Smooth muscle cell (in vitro differentiated cells): ENCODE data around the gene KCMF1. TPM values are rescaled to one million over a fixed set of nuclear protein-coding genes. Genes with fewer than 3 reads are reported as not detected.

Experiments used
- DNase-seq: peaks from one replicate; lab custom pipeline; 2025; ENCODE audit not compliant: unreplicated experiment; lab: John Stamatoyannopoulos, UW
- H2AFZ ChIP-seq: fragments of 200-600 bp; sonication (generic); 2 replicates; pipeline ENCODE4 v1.6.0; 2016; ENCODE audit warnings: antibody characterized with exemption, low read depth, mild to moderate bottlenecking
- H3F3A ChIP-seq: fragments of 200-600 bp; sonication (generic); 2 replicates; pipeline ENCODE4 v1.6.0; 2017; ENCODE audit warnings: antibody characterized with exemption, low read depth
- H3K27ac ChIP-seq: fragments of 200-600 bp; sonication (generic); 2 replicates; pipeline ENCODE4 v1.5.1; 2016; ENCODE audit warnings: low read depth, mild to moderate bottlenecking
- H3K27me3 ChIP-seq: fragments of 200-600 bp; sonication (generic); 2 replicates; pipeline ENCODE4 v1.6.1; 2016; ENCODE audit warnings: low read depth, mild to moderate bottlenecking
- H3K36me3 ChIP-seq: fragments of 200-600 bp; sonication (generic); 2 replicates; pipeline ENCODE4 v1.5.1; 2016; ENCODE audit warnings: low read depth
- H3K4me1 ChIP-seq: fragments of 200-600 bp; sonication (generic); 2 replicates; pipeline ENCODE4 v1.5.1; 2016; ENCODE audit warnings: low read depth
- H3K4me2 ChIP-seq: fragments of 200-600 bp; sonication (generic); 2 replicates; pipeline ENCODE4 v1.6.0; 2016; ENCODE audit warnings: mild to moderate bottlenecking
- H3K4me3 ChIP-seq: fragments of 200-600 bp; sonication (generic); 2 replicates; pipeline ENCODE4 v1.5.1; 2016; ENCODE audit warnings: mild to moderate bottlenecking
- H3K79me2 ChIP-seq: fragments of 200-600 bp; sonication (generic); 2 replicates; pipeline ENCODE4 v1.6.0; 2016; ENCODE audit warnings: low read depth, mild to moderate bottlenecking
- H3K9ac ChIP-seq: fragments of 200-600 bp; sonication (generic); 2 replicates; pipeline ENCODE4 v1.6.0; 2016; ENCODE audit warnings: low read depth
- H3K9me3 ChIP-seq: fragments of 200-600 bp; sonication (generic); replicated peaks from 2 replicates; pipeline ENCODE4 v1.5.1; 2016; ENCODE audit warnings: low read depth
- H4K20me1 ChIP-seq: fragments of 200-600 bp; sonication (generic); 2 replicates; pipeline ENCODE4 v1.6.0; 2016; ENCODE audit warnings: low read depth
- CTCF ChIP-seq: fragments of 200-600 bp; sonication (generic); IDR thresholded peaks from 2 replicates; pipeline ENCODE4 v1.5.1; 2017; ENCODE audit warnings: borderline replicate concordance, mild to moderate bottlenecking, antibody characterized with exemption; ENCODE audit not compliant: insufficient read depth, poor library complexity, severe bottlenecking
- WGBS: methylation state at CpG from one replicate; pipeline ENCODE4 v1.1.7; 2016; ENCODE audit warnings: low lambda C conversion rate; 5-methylcytosine and 5-hydroxymethylcytosine counted together
- polyA plus RNA-seq: library from polyadenylated mRNA; unstranded; fragments of >200 nt; fragmentation: Nextera tagmentation; extraction: Ambion mirVana; gene quantifications from 2 replicates; pipeline ENCODE4 v1.2.1, GENCODE V29; 2016
- total RNA-seq: library from RNA; depleted of rRNA; stranded (reverse); fragments of >200 nt; gene quantifications from 2 replicates; pipeline ENCODE4 v1.2.3, GENCODE V29; 2014

The KCMF1 gene
- total and polyA plus RNA-seq, 2 experiments from 2014 or later = 56.5 to 65.0 TPM

DNA sequence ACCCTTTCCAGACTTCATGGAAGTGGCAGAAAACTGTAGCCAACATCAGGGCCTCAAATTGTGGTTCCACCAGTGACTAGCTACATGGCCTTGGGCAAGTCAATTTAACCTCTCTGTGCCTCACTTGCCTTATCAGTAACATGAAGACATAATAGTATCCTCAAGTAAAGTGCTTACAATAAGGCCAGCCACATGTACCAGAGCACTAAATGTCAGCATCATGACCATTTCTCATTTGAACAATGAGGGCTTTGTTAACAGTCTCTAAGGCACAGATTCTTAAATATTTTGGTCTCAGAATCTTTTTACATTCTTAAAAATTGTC, 5.8 kb upstream of the KCMF1 start:
- peaks cover 4% of the 10 kb centered on the region for H3F3A ChIP-seq
- H3K27ac ChIP-seq = no peak overlapping the region
- peaks cover 14% of the 10 kb centered on the region for H3K4me1 ChIP-seq
- H3K4me3 ChIP-seq = no peak overlapping the region
- no peaks in the 10 kb centered on the region for H3K9me3 ChIP-seq
- no peak overlapping the region for H3K9ac ChIP-seq
- H3K36me3 ChIP-seq = no peaks in the 10 kb centered on the region
- H2AFZ ChIP-seq = no peak overlapping the region
- peaks cover 9% of the 10 kb centered on the region for H4K20me1 ChIP-seq
- no peak for TF ChIP-seq CTCF
- H3K79me2 ChIP-seq = peaks cover 39% of the 10 kb centered on the region
- no peaks in the 10 kb centered on the region for H3K27me3 ChIP-seq
- no peak for DNase-seq
- no peak overlapping the region for H3K4me2 ChIP-seq

DNA sequence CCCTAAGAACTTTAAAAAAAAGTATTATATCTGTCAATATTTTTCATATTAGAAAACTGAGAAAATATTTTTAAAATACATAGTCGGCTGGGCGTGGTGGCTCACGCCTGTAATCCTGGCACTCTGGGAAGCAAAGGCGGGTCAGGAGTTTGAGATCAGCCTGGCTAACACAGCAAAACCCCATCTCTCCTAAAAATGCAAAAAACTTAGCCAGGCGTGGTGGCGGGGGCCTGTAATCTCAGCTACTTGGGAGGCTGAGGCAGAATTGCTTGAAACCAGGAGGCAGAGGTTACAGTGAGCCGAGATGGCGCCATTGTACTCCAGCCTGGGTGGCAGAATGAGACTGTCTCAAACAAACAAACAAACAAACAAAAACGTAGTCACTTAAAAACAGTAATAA, 5.1 kb upstream of the KCMF1 start:
- no peaks in the 10 kb centered on the region for H3K9me3 ChIP-seq
- peaks cover 13% of the 10 kb centered on the region for H3K4me1 ChIP-seq
- WGBS = 97% methylated on average over 9 of the region's 9 CpGs
- H3K4me3 ChIP-seq = no peak overlapping the region
- no peak overlapping the region for H2AFZ ChIP-seq
- H3K4me2 ChIP-seq = no peak overlapping the region
- no peaks in the 10 kb centered on the region for H3K36me3 ChIP-seq
- TF ChIP-seq CTCF = no peak
- peaks cover 43% of the 10 kb centered on the region for H3K79me2 ChIP-seq
- peaks cover 9% of the 10 kb centered on the region for H4K20me1 ChIP-seq
- no peaks in the 10 kb centered on the region for H3K27me3 ChIP-seq
- no peak overlapping the region for H3K9ac ChIP-seq
- H3K27ac ChIP-seq = no peak overlapping the region
- H3F3A ChIP-seq = peaks cover 4% of the 10 kb centered on the region
- DNase-seq = no peak

- no peak overlapping the region for H3K9ac ChIP-seq
- peaks cover 45% of the 10 kb centered on the region for H3K79me2 ChIP-seq
- H3K4me1 ChIP-seq = peaks cover 13% of the 10 kb centered on the region
- peaks cover 4% of the 10 kb centered on the region for H3F3A ChIP-seq
- H3K27me3 ChIP-seq = no peaks in the 10 kb centered on the region
- H3K36me3 ChIP-seq = no peaks in the 10 kb centered on the region
- no peak overlapping the region for H3K27ac ChIP-seq
- no peak overlapping the region for H3K4me2 ChIP-seq
- WGBS = 98% methylated on average over 7 of the region's 7 CpGs
- DNase-seq = no peak
- H3K9me3 ChIP-seq = no peaks in the 10 kb centered on the region
- no peak for TF ChIP-seq CTCF
- no peak overlapping the region for H3K4me3 ChIP-seq
- peaks cover 9% of the 10 kb centered on the region for H4K20me1 ChIP-seq
- no peak overlapping the region for H2AFZ ChIP-seq
Observed at GRCh38 chr2:84966731-84967130, 4.2 kb upstream of the KCMF1 start.

DNA sequence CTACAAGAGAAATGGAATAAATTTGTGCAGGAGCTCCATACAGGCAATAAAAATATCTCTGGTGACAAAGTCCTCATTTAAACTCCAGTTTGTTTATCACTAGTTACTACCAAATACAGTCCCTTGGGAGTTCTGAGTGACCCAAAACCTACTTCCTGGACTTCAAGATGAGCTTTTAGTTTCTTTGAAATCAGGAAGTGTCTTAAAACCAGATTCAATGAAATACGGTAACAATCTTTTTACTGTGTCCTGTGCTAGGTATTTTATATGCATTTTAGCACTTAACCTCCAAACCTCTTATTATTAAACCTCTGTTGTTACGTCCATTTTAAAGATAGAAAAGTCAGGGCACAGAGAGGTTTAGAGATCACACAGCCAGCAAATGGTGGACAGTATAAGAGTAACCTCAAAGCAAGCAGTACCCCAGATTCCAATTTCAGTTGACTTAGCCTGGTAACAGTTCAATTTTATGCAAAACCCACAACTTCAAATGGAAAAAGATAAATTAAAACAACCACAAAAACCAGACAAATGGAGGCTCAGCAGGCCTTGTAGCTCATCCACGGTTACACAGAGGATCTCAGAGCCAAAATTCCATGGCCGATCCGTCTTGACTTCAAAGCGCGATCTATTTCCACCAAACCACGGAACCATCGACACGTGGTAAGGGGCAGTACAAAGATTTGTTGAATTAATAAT, 1.3 kb upstream of the KCMF1 start:
- 3% methylated on average over 10 of the region's 10 CpGs for WGBS
- Histone ChIP-seq H3K4me1 (peaks cover 24% of the 10 kb centered on the region), H4K20me1 (peaks cover 29% of the 10 kb centered on the region), H3K4me3 (peak overlapping the region; percentile 90), H3K27me3 (no peaks in the 10 kb centered on the region), H3K79me2 (peaks cover 74% of the 10 kb centered on the region), H3K27ac (peak overlapping the region; percentile 89), H3K9ac (peak overlapping the region; percentile 92), H3K4me2 (peak overlapping the region; percentile 83), H3K9me3 (no peaks in the 10 kb centered on the region), H2AFZ (peak overlapping the region; percentile 74), H3K36me3 (no peaks in the 10 kb centered on the region), H3F3A (peaks cover 9% of the 10 kb centered on the region)
- TF ChIP-seq CTCF = no peak
- DNase-seq = no peak
